Measurements from ENCODE around the gene BRINP3. TPM values are rescaled to one million over a fixed set of nuclear protein-coding genes. Genes with fewer than 3 reads are reported as not detected.

BRINP3 gene
- polyA plus RNA-seq, 1 experiment = 0.14 TPM

DNA sequence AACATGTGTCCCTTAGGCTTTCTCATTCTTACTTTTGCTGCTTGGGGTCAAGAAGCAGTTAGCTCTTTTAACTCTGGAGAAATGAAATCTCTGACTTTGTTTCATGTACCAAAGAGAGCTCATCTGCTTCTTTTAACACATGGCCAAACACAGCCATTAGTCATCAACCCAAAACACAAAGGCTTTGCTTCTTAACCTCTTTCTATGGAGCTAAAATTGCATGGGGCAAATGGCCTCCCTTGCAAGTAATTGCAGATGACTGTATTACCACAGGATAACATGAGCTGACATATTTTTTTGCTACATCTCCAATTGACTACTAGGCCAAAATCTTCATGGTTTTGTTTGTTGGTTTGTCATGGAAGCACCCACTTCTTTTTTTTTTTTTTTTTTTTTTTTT is 300.9 kb downstream of the BRINP3 start:
- Histone ChIP-seq H3K9me3 (ENCODE audit: control insufficient read depth, insufficient read depth, low read length) (no peaks in the 10 kb centered on the region), H3K27ac (ENCODE audit: low read depth, low read length) (no peak overlapping the region), H3K4me3 (ENCODE audit: low read depth, low read length) (no peak overlapping the region), H3K27me3 (ENCODE audit: control insufficient read depth, insufficient read depth, low read length) (no peaks in the 10 kb centered on the region)
- no peak for DNase-seq (ENCODE audit: low read depth, low spot score)
- ChIA-PET POLR2A (interaction anchor here (0.7 kb wide), 1 partner anchor 109 kb away, joined by 14 read pairs; no protein-coding TSS in a partner anchor), CTCF (interaction anchor here (0.6 kb wide), 1 partner anchor 92 kb away, joined by 3 read pairs; no protein-coding TSS in a partner anchor)
- TF ChIP-seq, protein P1, sequence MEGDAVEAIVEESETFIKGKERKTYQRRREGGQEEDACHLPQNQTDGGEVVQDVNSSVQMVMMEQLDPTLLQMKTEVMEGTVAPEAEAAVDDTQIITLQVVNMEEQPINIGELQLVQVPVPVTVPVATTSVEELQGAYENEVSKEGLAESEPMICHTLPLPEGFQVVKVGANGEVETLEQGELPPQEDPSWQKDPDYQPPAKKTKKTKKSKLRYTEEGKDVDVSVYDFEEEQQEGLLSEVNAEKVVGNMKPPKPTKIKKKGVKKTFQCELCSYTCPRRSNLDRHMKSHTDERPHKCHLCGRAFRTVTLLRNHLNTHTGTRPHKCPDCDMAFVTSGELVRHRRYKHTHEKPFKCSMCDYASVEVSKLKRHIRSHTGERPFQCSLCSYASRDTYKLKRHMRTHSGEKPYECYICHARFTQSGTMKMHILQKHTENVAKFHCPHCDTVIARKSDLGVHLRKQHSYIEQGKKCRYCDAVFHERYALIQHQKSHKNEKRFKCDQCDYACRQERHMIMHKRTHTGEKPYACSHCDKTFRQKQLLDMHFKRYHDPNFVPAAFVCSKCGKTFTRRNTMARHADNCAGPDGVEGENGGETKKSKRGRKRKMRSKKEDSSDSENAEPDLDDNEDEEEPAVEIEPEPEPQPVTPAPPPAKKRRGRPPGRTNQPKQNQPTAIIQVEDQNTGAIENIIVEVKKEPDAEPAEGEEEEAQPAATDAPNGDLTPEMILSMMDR (IDR thresholded peaks at IDR 0.05; ENCODE audit: low read depth, low read length) = no peak

DNA sequence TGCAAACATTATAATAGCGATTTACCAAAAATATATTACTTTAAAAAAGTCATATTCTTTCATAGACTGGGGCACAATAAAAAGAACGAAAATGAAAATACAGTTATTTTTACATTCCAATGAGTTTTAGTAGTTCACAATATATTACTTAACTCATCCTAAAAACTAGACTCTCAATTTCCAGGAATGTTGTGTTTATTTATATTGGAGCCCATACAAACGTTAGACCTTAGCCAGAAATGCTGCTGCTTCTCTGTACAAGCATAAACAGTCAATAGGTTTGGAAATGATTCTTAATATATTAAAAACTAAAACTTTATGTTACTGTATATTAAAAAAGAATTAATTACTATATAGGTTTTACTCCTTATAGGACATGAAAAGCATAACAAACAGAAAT is 302.3 kb downstream of the BRINP3 start:
- DNase-seq (ENCODE audit: low read depth, low spot score) = peak; percentile 52
- Histone ChIP-seq H3K9me3 (ENCODE audit: control insufficient read depth, insufficient read depth, low read length) (no peaks in the 10 kb centered on the region), H3K27ac (ENCODE audit: low read depth, low read length) (no peak overlapping the region), H3K4me3 (ENCODE audit: low read depth, low read length) (no peak overlapping the region), H3K27me3 (ENCODE audit: control insufficient read depth, insufficient read depth, low read length) (no peaks in the 10 kb centered on the region)
- POLR2A ChIA-PET = no interaction called here
- CTCF ChIA-PET = no interaction called here
- TF ChIP-seq, protein P1 (IDR thresholded peaks at IDR 0.05; ENCODE audit: low read depth, low read length) = no peak

DNA sequence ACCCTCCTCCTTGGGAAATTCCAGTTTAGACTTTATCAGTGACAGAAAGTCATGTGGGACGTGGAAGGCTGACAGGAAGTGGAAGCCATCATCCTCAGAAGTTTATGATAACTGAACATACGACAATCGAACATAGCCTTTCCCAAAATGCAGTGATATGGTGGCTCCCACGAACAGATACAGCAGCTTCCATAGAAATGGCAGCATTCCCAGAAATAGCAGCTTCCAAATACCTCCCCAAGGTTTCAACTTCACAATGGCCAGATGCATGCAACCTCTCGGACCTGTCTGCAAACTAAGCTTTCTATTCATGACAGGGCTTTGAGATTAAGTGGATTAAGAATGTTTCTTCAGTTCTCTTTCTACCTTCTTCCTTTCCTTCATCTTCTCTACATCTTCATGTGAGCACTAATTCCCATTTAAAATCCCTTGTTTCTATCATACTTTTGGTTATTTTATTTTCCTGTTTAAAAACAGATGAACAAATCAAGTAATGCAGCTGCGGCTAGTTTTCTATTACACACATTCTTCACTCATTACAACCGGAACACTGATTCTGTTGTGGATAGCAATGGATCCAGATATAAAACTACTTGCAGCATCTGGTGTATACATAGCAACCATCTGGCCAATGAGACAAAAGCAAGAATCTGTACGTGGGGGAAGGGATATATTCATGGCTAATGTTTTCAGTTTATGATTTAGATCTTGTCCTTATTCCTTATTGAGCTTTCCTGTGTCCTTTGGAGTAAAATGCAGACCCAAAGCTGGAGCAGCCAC is 304.8 kb downstream of the BRINP3 start:
- ChIA-PET CTCF (no interaction called here), POLR2A (no interaction called here)
- no peak for DNase-seq (ENCODE audit: low read depth, low spot score)
- Histone ChIP-seq H3K27me3 (ENCODE audit: control insufficient read depth, insufficient read depth, low read length) (no peaks in the 10 kb centered on the region), H3K27ac (ENCODE audit: low read depth, low read length) (no peak overlapping the region), H3K9me3 (ENCODE audit: control insufficient read depth, insufficient read depth, low read length) (no peaks in the 10 kb centered on the region), H3K4me3 (ENCODE audit: low read depth, low read length) (no peak overlapping the region)
- TF ChIP-seq, protein P1 (IDR thresholded peaks at IDR 0.05; ENCODE audit: low read depth, low read length) = no peak

DNA sequence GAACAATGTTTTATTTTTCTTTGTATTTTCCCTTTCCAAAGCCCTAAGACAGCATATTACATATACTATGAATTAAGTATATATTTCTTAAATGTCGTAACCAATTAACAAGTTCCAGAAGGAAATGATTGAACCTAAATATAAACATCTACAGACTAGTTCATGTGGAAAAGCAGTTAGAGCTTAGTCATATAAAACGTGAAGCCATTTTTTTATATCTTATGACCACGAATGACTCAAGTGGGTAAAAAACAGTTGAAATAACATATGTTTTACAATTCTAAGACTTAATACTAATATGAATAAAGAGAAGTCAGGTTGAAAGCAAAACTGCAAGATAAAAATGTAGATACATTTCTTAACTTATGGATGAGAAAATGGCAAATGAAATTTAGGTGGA is 307.3 kb downstream of the BRINP3 start:
- no peaks in the 10 kb centered on the region for H3K27me3 ChIP-seq (ENCODE audit: control insufficient read depth, insufficient read depth, low read length)
- H3K9me3 ChIP-seq (ENCODE audit: control insufficient read depth, insufficient read depth, low read length) = no peaks in the 10 kb centered on the region
- ChIA-PET POLR2A (no interaction called here), CTCF (no interaction called here)
- H3K27ac ChIP-seq (ENCODE audit: low read depth, low read length) = no peak overlapping the region
- H3K4me3 ChIP-seq (ENCODE audit: low read depth, low read length) = no peak overlapping the region
- TF ChIP-seq, protein P1 (IDR thresholded peaks at IDR 0.05; ENCODE audit: low read depth, low read length) = no peak
- DNase-seq (ENCODE audit: low read depth, low spot score) = no peak

DNA sequence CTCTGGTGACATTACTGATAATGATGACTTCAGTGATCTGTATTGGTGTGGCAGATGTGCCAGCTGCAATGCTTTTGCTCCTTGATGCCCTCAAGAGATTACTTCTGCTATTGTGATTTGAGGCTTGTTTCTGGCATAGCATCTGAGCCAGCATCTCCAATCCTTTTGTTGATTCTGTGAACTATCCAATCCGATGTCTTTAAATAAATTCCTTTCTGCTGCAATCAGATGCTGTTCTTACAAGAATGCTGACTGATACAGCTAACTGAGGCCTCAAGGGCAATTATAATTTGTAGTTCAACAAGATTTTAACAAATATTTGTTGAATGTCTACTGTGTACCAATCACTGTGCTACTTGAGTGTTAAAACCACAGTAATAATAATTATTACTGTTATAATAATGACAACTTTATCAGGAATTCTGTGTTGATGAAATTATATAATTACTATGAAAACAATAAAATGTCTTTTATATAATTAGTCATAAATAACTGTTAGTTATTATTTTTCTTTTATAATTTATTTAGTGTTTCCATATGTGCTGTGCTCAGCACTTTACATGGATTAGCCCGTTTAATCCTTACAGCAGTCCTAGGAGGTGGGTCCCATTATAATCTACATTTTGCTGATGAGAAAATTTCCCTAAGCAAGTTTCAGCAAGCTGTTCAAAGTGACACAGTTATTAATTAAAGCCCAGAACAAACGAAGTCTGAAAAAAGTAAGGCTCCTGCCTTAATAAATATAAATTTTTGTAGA is 308.2 kb downstream of the BRINP3 start:
- peak; percentile 24 for DNase-seq (ENCODE audit: low read depth, low spot score)
- Histone ChIP-seq H3K9me3 (ENCODE audit: control insufficient read depth, insufficient read depth, low read length) (no peaks in the 10 kb centered on the region), H3K4me3 (ENCODE audit: low read depth, low read length) (no peak overlapping the region), H3K27me3 (ENCODE audit: control insufficient read depth, insufficient read depth, low read length) (no peaks in the 10 kb centered on the region), H3K27ac (ENCODE audit: low read depth, low read length) (no peak overlapping the region)
- TF ChIP-seq, protein P1 (IDR thresholded peaks at IDR 0.05; ENCODE audit: low read depth, low read length) = no peak
- CTCF ChIA-PET = interaction anchor here (0.6 kb wide), 1 partner anchor 1932 kb away, joined by 4 read pairs; no protein-coding TSS in a partner anchor
- POLR2A ChIA-PET = no interaction called here

Measured in AG04450 (cell line).